HG02623 (cell line): ENCODE results near the gene DGKA.
"Not testable (repeated sequence)": the region's sequence is repeated elsewhere in the genome, so short reads cannot be mapped to it uniquely, and the experiment has no call there.

ENCODE experiments used
- ATAC-seq: cut with Tn5 transposase; IDR thresholded peaks from one replicate; pipeline ENCODE4 v1.9.1; 2021; ENCODE audit warnings: moderate library complexity; ENCODE audit not compliant: unreplicated experiment

Gene DGKA

GRCh38 chr12:55930771-55931316, at the start of gene DGKA:
TSS of gene DGKA (plus strand) at chr12:55931162. CDS start at chr12:55936504, 5,342 bp downstream.
- ATAC-seq: no peak

- ATAC-seq: no peak
Measured at GRCh38 chr12:55885113-55885512, 45.8 kb upstream of the DGKA start.

- no peak for ATAC-seq
Measured at GRCh38 chr12:55891310-55891709, 39.7 kb upstream of the DGKA start.

- ATAC-seq: no peak
Measured at GRCh38 chr12:55893723-55894122, 37.2 kb upstream of the DGKA start.

- no peak for ATAC-seq
Measured at GRCh38 chr12:55899082-55899481, 31.9 kb upstream of the DGKA start.

- ATAC-seq: no peak
Measured at GRCh38 chr12:55901881-55902490, 29.0 kb upstream of the DGKA start.

GRCh38 chr12:55906056-55906455, 24.9 kb upstream of the DGKA start:
- ATAC-seq: no peak

GRCh38 chr12:55908726-55909512, 22.0 kb upstream of the DGKA start:
- ATAC-seq: no peak

GRCh38 chr12:55909513-55909884, 21.5 kb upstream of the DGKA start:
- ATAC-seq: no peak

- ATAC-seq: no peak
Measured at GRCh38 chr12:55912908-55913307, 18.1 kb upstream of the DGKA start.

GRCh38 chr12:55915482-55915859, 15.5 kb upstream of the DGKA start:
- ATAC-seq: no peak

- not testable (repeated sequence) for ATAC-seq
Measured at GRCh38 chr12:55919032-55919431, 11.9 kb upstream of the DGKA start.

- ATAC-seq: no peak
Measured at GRCh38 chr12:55922126-55922525, 8.8 kb upstream of the DGKA start.

GRCh38 chr12:55923648-55924047, 7.3 kb upstream of the DGKA start:
- ATAC-seq: not testable (repeated sequence)

- no peak for ATAC-seq
Measured at GRCh38 chr12:55925371-55925770, 5.6 kb upstream of the DGKA start.

GRCh38 chr12:55925870-55926737, 4.9 kb upstream of the DGKA start:
- no peak for ATAC-seq

GRCh38 chr12:55926738-55927587, 4.0 kb upstream of the DGKA start:
- peak; percentile 35 for ATAC-seq

GRCh38 chr12:55927588-55928502, 3.1 kb upstream of the DGKA start, which contains the start of gene PYM1:
TSS of gene PYM1 (minus strand) at chr12:55927894. CDS start at chr12:55927761, 133 bp downstream.
- peak; percentile 37 for ATAC-seq

GRCh38 chr12:55929306-55929791, 1.6 kb upstream of the DGKA start:
- ATAC-seq: peak; percentile 35
